GM21367 (cell line): ENCODE measurements around the gene TSEN15.

Experiments
- ATAC-seq: cut with Tn5 transposase; IDR thresholded peaks from one replicate; pipeline ENCODE4 v1.9.1; 2021; ENCODE audit not compliant: unreplicated experiment

TSEN15 gene

GRCh38 chr1:184052194-184052559 lies 647 bp downstream of the TSEN15 start:
- no peak for ATAC-seq

- no peak for ATAC-seq
These were observed 1.2 kb downstream of the TSEN15 start for GRCh38 chr1:184052750-184053149.

GRCh38 chr1:184053881-184054280 lies 2.4 kb downstream of the TSEN15 start:
- no peak for ATAC-seq

GRCh38 chr1:184056921-184057555 lies 5.5 kb downstream of the TSEN15 start:
- ATAC-seq = no peak

- no peak for ATAC-seq
These were observed 8.4 kb downstream of the TSEN15 start for GRCh38 chr1:184059887-184060286.

GRCh38 chr1:184060316-184060715 lies 8.8 kb downstream of the TSEN15 start:
- no peak for ATAC-seq

GRCh38 chr1:184061396-184062003 lies 10.0 kb downstream of the TSEN15 start:
- no peak for ATAC-seq

GRCh38 chr1:184062640-184063286 lies 11.2 kb downstream of the TSEN15 start:
- no peak for ATAC-seq

- no peak for ATAC-seq
These were observed 14.0 kb downstream of the TSEN15 start for GRCh38 chr1:184065559-184065958.

GRCh38 chr1:184068354-184068753 lies 16.8 kb downstream of the TSEN15 start:
- no peak for ATAC-seq

- no peak for ATAC-seq
These were observed 18.1 kb downstream of the TSEN15 start for GRCh38 chr1:184069675-184070074.

- no peak for ATAC-seq
These were observed 20.8 kb downstream of the TSEN15 start for GRCh38 chr1:184072376-184072775.

- no peak for ATAC-seq
These were observed 22.9 kb downstream of the TSEN15 start for GRCh38 chr1:184074383-184074782.

GRCh38 chr1:184075055-184076029 lies 23.8 kb downstream of the TSEN15 start:
- peak; percentile 71 for ATAC-seq

GRCh38 chr1:184078564-184079249 lies 27.2 kb downstream of the TSEN15 start:
- ATAC-seq = no peak

GRCh38 chr1:184080309-184080708 lies 28.8 kb downstream of the TSEN15 start:
- ATAC-seq = no peak

- no peak for ATAC-seq
These were observed 31.2 kb downstream of the TSEN15 start for GRCh38 chr1:184082541-184083415.

GRCh38 chr1:184085667-184086066 lies 34.1 kb downstream of the TSEN15 start:
- no peak for ATAC-seq

GRCh38 chr1:184088037-184088436 lies 36.5 kb downstream of the TSEN15 start:
- no peak for ATAC-seq

- no peak for ATAC-seq
These were observed 41.5 kb downstream of the TSEN15 start for GRCh38 chr1:184093071-184093470.
